ENCODE results near the gene GLIPR2. TPM values are rescaled to one million over a fixed set of nuclear protein-coding genes. Genes with fewer than 3 reads are reported as not detected.

Gene GLIPR2
- total and polyA plus RNA-seq, 2 of the 4 experiments (the other 2 are of a cell fraction), result 35.8 to 43.3 TPM

DNA sequence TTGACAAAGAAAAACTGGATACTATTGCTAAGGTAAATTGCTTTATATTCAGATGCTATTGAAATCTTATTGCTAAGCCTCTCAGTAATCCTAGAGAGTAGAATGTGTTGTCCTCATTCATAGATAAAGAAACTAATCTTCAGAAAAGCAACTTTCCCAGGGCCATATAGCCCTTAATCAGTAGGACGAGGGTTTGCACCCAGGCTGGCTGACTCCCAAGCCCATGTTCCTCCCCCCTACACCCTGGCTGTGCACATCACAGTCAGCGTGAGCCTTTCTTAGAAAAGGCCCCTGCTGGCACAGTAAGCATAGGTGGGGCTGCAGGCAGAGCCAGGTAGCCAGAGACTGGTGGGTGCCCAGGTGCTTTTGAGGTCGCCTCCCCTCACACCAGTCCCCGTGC, 15.8 kb upstream of the GLIPR2 start:
- Histone ChIP-seq H3K9ac (ENCODE audit: low read depth, low read length) (no peak overlapping the region), H2AK5ac (ENCODE audit: low read depth, low read length) (no peak overlapping the region), H3K4me1 (ENCODE audit: control insufficient read depth, insufficient read depth, low read length) (peaks cover 7% of the 10 kb centered on the region), H2AK9ac (replicated peaks; ENCODE audit: low read depth, low read length, poor library complexity) (no peak overlapping the region), H3K79me1 (ENCODE audit: low read depth in 1 of 2, low read length in 2 of 2) (peaks cover 4 to 15% of the 10 kb centered on the region in 2 experiments; a peak in 2 of 4 replicates), H3K9me1 (ENCODE audit: insufficient read depth, low read length) (peaks cover 7% of the 10 kb centered on the region), H2BK120ac (ENCODE audit: low read depth, low read length) (no peak overlapping the region), H2AFZ (replicated peaks; ENCODE audit: low read length, poor library complexity) (no peak overlapping the region), H3K36me3 (ENCODE audit: control insufficient read depth, insufficient read depth, low read length) (peaks cover 63% of the 10 kb centered on the region), H2BK15ac (ENCODE audit: low read depth, low read length) (no peak overlapping the region), H3K4me2 (ENCODE audit: low read depth, low read length) (no peak overlapping the region), H3K4me3 (ENCODE audit: insufficient read depth, low read depth, low read length) (no peak overlapping the region), H3K4ac (ENCODE audit: low read depth, low read length) (no peak overlapping the region), H3K18ac (ENCODE audit: low read depth, low read length) (no peak overlapping the region), H3K27me3 (ENCODE audit: control insufficient read depth, insufficient read depth, low read length) (no peaks in the 10 kb centered on the region), H3K56ac (ENCODE audit: extremely low read depth, insufficient read depth, low read length) (no peak overlapping the region), H4K8ac (ENCODE audit: low read depth in 2 of 2, low read length in 2 of 2) (no peak overlapping the region), H3K9me3 (ENCODE audit: control insufficient read depth, insufficient read depth, low read length) (no peaks in the 10 kb centered on the region), H2BK5ac (ENCODE audit: low read depth, low read length, poor library complexity, severe bottlenecking) (no peak overlapping the region), H3K27ac (ENCODE audit: insufficient read depth, low read length) (no peak overlapping the region), H3K14ac (replicated peaks; ENCODE audit: low read depth, low read length) (no peak overlapping the region), H4K20me1 (ENCODE audit: insufficient read depth, low read length) (no peaks in the 10 kb centered on the region), H2BK20ac (ENCODE audit: low read depth, low read length) (no peak overlapping the region), H4K91ac (ENCODE audit: insufficient read depth, low read depth, low read length) (no peak overlapping the region), H4K5ac (ENCODE audit: low read depth, low read length) (no peak overlapping the region), H3K23ac (ENCODE audit: low read depth, low read length) (no peak overlapping the region)
- WGBS, 2 experiments (ENCODE audit: extremely low coverage in 2 of 2, insufficient read length in 1 of 2), result no CpG with 5 or more reads among the region's 4 CpGs
- POLR2A ChIA-PET (ENCODE audit: unreplicated experiment), result no interaction called here
- TF ChIP-seq, protein P1, sequence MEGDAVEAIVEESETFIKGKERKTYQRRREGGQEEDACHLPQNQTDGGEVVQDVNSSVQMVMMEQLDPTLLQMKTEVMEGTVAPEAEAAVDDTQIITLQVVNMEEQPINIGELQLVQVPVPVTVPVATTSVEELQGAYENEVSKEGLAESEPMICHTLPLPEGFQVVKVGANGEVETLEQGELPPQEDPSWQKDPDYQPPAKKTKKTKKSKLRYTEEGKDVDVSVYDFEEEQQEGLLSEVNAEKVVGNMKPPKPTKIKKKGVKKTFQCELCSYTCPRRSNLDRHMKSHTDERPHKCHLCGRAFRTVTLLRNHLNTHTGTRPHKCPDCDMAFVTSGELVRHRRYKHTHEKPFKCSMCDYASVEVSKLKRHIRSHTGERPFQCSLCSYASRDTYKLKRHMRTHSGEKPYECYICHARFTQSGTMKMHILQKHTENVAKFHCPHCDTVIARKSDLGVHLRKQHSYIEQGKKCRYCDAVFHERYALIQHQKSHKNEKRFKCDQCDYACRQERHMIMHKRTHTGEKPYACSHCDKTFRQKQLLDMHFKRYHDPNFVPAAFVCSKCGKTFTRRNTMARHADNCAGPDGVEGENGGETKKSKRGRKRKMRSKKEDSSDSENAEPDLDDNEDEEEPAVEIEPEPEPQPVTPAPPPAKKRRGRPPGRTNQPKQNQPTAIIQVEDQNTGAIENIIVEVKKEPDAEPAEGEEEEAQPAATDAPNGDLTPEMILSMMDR (conservative IDR thresholded peaks at IDR 0.05; ENCODE audit: low read depth, low read length), result no peak
- TF ChIP-seq POLR2A (IDR thresholded peaks at IDR 0.05; ENCODE audit: low read depth, low read length) (no peak), CHD1 (IDR thresholded peaks at IDR 0.05; ENCODE audit: low read depth, low read length) (no peak), RFX5 (IDR thresholded peaks at IDR 0.05; ENCODE audit: low read depth, low read length) (no peak), MAFK (IDR thresholded peaks at IDR 0.05; ENCODE audit: low read depth, low read length) (no peak), NFE2L2 (IDR thresholded peaks at IDR 0.05; ENCODE audit: low read depth, low read length) (no peak), RCOR1 (IDR thresholded peaks at IDR 0.05; ENCODE audit: insufficient replicate concordance, low read length) (no peak), MAZ (IDR thresholded peaks at IDR 0.05; ENCODE audit: borderline replicate concordance, low read depth, low read length) (no peak), BHLHE40 (IDR thresholded peaks at IDR 0.05; ENCODE audit: low read depth, low read length) (no peak), FOS (IDR thresholded peaks at IDR 0.05; ENCODE audit: low read depth, low read length) (no peak), RAD21 (IDR thresholded peaks at IDR 0.05; ENCODE audit: low read length) (no peak), USF2 (IDR thresholded peaks at IDR 0.05; ENCODE audit: low read depth, low read length) (no peak), SMC3 (IDR thresholded peaks at IDR 0.05; ENCODE audit: low read depth, low read length) (no peak), MXI1 (IDR thresholded peaks at IDR 0.05; ENCODE audit: borderline replicate concordance, low read depth, low read length) (no peak), CEBPB (IDR thresholded peaks at IDR 0.05; ENCODE audit: low read depth, low read length) (no peak)
- TF ChIP-seq, protein P2, sequence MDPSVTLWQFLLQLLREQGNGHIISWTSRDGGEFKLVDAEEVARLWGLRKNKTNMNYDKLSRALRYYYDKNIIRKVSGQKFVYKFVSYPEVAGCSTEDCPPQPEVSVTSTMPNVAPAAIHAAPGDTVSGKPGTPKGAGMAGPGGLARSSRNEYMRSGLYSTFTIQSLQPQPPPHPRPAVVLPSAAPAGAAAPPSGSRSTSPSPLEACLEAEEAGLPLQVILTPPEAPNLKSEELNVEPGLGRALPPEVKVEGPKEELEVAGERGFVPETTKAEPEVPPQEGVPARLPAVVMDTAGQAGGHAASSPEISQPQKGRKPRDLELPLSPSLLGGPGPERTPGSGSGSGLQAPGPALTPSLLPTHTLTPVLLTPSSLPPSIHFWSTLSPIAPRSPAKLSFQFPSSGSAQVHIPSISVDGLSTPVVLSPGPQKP (IDR thresholded peaks at IDR 0.05; ENCODE audit: borderline replicate concordance, low read depth, low read length), result no peak
- BruUV-seq (replicated peaks), result no TSS peak
- dilution Hi-C loops (cut with HindIII; ENCODE audit: low sequenced_read_pairs, unreplicated experiment), result no loop called here
- intact Hi-C loops (cut with micrococcal nuclease), result no loop called here
- ATAC-seq (ENCODE audit: low read depth) (no peak), DNase-seq (no peak)
- in situ Hi-C loops (cut with MboI; ENCODE audit: low sequenced_read_pairs), result no loop called here
- CTCF ChIA-PET, result no interaction called here
